NK-92 (cell line): ENCODE measurements around the gene XPC.
"Not testable (repeated sequence)": the region's sequence is repeated elsewhere in the genome, so short reads cannot be mapped to it uniquely, and the experiment has no call there.

Source experiments
- DNase-seq: peaks from one replicate; lab custom pipeline; 2025; ENCODE audit not compliant: unreplicated experiment; lab: John Stamatoyannopoulos, UW

XPC gene

DNA sequence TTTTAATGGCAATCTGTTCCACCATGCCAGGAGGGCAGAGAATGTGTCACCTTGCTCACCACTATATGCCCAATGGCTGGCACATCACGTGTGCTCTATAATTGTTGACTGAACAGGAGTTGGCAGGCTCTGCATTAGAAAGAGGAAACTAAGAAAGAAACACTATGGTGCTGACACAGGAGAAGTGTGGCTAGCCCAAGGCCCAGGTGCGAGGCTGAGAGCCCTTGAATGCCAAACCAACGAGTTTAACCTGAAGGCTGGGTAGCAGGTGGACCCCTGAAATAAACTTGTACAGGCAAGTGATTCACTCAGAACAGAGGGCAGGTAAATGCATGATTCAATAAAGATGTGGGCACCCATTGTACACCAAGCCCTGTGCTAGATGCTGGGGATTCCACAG, 56.1 kb downstream of the XPC start:
- DNase-seq: no peak

DNA sequence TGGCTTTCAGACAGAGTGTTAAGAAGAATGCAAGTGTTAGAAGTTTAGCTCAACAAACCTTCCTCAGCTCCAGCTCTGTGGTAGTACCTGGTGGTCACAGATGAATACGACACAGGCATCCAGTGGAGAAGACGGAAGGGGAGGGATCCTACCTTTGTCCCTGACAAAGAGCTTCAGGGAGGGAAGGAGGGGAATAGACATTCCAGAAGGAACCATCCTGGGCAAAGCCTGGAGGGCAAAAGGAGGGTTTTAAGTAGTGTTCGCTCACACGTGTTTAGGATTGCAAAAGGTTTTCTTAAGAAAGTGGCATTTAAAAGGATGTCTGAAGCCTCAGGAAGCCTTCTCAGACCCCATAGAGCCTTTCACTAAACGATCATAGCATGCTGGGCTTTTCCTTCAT, 56.5 kb downstream of the XPC start:
- DNase-seq: no peak

DNA sequence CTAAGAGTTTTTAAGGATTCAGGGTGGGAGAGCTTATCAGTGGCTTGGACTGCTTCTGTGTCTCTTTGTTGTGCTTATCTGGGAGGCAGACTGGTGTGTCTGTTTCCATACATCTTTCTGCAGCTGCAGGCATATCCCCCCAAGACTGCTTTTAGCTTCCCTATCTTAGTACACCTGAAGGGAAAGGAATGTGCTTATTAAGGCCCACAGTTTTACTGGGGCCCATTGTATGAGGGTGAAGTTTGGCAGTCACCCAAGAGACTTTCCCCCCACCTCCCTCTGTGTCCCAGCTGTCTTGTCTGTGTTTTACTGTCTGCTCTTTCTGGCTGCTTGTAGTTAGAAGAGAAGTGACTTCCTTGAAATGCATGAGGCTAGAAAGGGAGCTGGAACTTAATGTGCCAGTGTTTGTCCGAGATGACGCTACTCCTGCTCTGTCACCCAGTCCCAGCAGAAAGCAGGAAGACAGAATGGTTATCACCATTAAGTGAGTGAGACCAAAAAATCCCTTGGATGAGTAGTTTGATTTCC, 57.4 kb downstream of the XPC start:
- not testable (repeated sequence) for DNase-seq

DNA sequence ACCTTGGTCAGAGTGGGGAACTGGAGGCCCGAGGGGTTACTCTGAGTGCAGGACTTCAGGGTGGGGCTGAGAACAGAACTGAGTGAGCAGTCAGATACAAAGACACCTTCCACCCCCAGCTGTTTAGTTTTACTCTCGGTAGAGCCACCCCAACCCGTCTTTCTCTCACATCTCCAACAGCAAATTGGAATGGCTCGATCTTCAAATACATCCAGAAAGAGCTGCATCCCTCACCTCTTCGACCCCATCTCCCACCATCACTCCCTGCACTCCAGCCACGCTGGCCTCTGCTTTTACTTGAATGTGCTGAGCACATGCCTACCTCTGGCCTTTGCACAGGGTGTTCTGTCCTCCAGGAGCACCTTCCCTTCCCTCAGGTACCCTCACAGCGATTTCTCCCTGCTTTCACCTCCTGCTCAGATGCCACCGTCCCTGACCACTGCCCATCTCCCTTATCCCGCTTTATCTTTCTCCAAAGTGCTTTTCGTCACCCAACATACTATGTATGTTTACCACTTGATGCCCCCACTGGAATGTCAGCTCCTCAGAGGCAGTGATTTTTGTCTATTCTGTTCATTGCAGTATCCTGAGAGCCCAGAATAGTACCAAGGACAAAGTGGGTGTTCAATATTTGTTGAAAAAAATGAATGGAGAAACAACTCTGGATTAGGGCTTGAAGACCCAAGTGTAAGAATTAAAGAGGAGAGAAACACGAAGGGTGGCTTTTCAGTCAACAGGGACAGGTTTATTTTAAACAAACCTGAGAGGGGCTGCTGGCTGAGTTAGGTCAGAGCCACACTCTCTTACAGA, 58.1 kb downstream of the XPC start:
- DNase-seq: no peak

DNA sequence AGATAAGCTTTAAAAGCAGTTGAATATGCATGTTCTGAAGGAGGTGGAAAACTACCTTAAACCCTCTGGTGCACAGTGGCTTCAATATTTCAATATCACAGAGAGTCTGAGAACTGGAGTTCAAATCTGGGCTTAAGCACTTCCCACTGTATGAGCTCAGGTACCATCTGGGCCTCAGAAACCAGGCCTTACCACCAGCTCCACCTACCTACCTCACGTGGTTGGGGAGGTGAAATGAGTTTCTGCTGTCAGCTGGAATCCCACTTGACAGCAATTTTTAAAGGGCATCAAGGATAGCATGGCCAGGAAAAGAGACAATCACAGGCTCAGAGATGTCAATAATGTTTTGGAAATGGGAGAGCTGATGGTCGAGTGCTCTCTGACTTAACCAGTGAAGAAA, 58.8 kb downstream of the XPC start:
- no peak for DNase-seq

DNA sequence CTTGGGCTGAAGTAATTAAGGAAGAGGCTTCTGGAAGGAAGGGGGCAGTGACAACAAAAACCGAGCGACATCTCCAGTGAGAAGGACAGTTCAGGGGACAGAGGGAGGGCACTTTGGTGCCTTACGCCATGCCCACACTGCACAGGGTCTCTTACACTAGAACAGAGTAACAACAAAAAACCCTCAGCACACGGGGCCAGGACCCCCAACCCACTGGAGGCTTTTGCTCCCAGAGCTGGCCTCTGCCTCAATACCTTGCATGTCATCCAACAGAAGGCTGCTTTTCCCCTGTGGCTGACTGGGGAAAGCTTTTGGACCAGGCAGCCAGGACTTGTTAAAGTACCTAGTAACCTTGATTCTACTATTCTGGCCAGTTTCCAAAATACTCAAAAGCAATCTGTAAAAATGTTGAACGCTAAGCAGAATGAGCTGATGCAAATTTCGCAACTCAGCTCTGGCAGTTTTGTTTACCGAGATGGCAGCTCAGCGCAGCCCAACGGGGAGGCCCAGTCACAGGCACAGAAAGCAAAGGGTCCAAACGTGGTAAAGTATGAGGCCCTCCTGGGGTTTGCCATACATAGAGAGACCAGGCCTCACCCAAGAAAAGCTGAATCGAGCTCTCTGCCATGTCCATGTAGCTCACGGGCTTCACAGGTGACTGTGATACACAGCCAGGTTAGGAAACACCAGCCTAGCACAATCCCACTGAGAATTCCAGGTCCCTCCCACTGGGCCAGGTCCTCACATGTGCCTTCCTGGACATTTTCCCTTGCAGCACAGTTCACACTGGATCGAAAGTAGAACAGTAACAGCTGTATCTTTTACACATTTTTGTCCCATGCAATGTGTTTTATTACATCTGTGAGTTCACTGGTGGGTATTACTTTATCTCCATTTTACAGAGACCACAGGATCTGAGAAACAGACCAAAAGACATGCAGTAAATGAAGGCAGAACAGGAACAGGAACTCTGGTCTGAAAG, 59.7 kb downstream of the XPC start:
- no peak for DNase-seq

DNA sequence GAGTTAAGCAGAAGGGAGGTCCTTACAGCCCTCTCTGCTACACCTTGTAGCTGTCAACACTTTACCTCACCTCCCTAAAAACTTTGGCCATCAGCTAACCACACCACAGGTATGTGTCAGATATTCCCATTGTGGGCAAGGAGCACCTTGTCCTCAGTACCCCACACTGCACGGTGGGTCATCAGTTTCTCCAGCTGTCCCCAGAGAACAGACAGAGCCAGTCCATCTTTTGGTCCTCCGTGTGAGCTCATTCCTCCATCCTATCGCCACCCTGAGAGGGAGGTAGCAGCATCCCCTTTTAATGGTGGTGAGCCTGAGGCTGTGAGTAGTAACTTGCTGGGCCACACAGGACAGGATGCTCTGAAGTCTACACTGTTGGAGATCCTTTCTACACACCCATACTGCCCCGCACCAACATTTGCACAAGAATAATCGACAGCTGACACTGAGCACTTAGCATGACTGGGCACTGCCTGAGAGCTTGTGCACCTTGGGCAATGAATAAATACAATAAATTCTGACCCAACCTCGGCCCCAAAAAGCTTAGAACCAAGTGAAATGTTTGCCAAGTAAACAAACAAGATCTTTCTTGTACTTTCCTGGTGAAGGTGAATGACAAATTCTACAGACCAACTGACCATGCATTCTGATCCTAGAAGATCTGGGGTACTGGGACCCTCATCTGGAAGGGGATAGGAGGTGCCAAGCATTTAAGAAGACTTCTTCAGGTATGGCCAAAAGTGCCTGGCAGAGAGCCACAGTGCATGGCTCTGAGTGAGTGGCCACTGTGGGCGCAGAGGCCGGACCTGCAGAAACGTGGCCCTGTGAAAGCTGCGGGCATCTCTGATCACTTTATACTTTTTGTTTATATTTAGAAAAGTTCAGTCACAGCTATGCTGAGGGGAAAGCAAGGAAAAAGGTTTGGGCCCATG, 60.7 kb downstream of the XPC start:
- DNase-seq: no peak

DNA sequence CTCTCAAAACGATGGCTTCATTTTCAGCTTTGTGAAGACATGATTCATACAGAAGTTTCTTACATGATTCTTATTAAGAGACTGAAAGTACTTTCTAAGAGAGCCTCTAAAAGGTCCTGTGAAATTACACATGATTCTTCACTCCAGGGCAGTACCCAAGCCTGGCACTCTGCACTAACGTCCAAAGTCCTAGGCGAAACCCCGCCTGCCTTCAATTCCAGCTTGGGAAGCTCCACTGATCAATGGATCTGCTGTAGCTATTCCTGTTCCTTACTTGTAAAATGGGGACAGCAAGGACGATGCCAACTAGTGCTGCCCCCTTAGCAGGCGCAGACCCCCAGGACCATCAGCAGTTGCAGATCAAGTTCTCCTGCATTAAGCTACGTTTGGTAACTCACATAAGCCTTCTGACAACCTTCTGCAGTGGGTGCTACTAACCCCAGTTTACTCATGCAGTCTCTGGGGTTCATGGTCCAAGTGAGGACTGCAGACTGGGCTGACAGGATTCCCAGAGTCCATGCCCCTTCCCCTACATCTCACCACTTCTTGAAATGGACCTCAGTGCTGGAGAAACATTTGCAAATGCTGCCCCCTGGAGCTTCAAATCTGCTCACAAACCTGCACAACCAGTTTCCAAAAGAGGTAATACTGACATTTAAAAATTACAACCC, 64.3 kb downstream of the XPC start:
- DNase-seq: no peak

DNA sequence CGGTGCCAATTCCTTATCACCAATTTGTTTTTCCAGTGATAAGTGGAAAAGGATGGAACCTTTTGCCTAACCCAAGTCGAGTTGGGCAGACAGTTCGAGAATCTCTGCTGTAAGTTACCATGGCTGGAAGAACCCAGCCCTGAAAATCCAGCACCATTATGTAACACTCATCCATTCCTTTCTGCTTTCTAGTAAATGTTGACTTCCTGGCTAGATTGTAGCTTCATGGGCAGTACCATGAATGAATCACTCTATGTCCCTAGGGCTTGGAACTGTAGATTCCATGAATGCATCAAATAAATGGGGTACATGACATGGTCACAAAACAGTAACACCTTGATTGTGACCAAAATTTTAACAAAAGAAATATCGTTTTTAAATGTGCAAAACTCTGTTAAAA, 67.7 kb downstream of the XPC start:
- no peak for DNase-seq

DNA sequence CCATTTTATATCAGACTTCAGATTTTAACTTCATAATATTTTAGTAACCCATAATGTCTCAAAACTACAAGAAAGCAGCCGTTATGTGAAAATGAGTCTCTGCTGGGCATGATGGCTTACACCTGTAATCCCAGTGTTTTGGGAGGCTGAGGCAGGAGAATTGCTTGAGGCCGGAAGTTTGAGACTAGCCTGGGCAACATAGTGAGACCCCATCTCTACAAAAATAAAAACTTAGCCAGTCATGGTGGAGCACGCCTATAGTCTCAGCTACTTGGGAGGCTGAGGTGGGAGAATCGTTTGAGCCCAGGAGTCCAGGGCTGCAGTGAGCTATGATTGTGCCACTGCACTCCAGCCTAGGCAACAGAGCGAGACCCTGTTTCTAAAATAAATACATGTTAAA, 68.6 kb downstream of the XPC start:
- DNase-seq: not testable (repeated sequence)

DNA sequence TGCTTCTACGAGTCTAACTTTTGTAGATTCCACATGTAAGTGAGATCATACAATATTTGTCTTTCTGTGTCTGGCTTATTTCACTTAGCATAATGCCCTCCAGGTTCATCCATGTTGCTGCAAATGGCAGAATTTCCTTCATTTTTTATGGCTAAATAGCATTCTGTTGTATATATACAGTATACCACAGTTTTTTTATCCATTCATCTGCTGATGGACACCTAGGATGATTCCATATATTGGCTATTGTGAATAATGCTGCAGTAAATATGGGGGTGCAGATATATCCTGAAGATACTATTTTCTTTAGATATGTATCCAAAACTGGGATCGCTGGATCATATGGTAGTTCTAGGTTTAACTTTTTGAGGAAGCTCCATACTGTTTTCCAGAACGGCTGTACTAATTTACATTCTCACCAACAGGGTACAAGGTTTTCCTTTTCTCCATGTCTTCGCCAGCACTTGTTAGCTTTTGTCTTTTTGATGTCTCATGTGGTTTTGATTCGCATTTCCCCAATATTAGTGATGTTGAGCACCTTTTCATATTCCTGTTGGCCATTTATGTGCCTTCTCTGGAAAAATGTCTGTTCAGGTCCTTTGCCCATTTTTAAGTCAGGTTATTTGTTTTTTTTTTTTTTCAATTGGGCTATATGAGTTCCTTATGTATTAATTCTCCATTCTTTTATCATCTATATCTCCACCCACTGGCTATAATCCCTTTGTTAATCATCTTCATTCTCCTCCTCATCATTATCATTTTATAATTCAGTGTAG, 80.6 kb downstream of the XPC start:
- DNase-seq: no peak

DNA sequence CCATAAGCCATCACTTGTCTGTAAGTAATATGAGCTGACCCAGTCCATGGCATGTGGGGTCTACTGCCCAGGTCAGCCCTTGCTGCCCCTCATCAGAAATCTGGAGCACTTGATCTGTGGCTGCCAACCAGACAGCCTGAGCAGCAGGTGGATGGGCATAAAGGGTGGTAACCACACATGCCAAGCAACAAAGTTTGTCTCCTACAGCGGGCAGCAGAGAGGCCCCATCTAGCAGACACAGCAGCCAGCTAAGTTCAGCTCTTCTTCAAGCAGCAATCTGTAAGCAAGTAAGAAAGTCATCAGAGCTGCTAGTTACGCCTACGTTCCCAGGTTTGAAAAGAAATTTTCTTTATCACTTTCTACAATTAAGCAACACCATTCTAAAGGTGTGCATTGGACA, 81.7 kb downstream of the XPC start:
- DNase-seq: no peak
